Right lobe of liver (tissue), 6 donors: Measurements from ENCODE around the gene CD274. TPM values are rescaled to one million over a fixed set of nuclear protein-coding genes. Genes with fewer than 3 reads are reported as not detected.
A peak's percentile ranks its signal among the peaks of the same experiment; 100 is the strongest.
"Not testable (repeated sequence)": the region's sequence is repeated elsewhere in the genome, so short reads cannot be mapped to it uniquely, and the experiment has no call there.

ENCODE experiments used
- ATAC-seq, 4 donors: fragments of 200-7000 bp; cut with Tn5 transposase; one replicate each; pipeline ENCODE4 v1.9.1; 2020; ENCODE audit warnings: mild to moderate bottlenecking in 4 of 4, moderate library complexity in 4 of 4
- DNase-seq, 3 donors: peaks; one replicate each; pipeline ENCODE4 v3.0.0-alpha.2; 2020
- H3K27ac ChIP-seq, 3 donors: fragments of 200-600 bp; one replicate each; pipeline ENCODE4 v1.8.0; 2022
- H3K27me3 ChIP-seq, 2 donors: fragments of 200-600 bp; one replicate each; pipeline ENCODE4 v1.8.0; 2022
- H3K36me3 ChIP-seq, 4 donors: fragments of 200-600 bp; sonication (generic) in 1 of 4; one replicate each; pipeline versions ENCODE4 v1.5.1 to v1.8.0; 2017 to 2022; ENCODE audit warnings: control low read depth in 1 of 4
- H3K4me1 ChIP-seq, 4 donors: fragments of 200-600 bp; sonication (generic) in 1 of 4; one replicate each; pipeline versions ENCODE4 v1.5.1 to v1.8.0; 2017 to 2022; ENCODE audit warnings: control low read depth in 1 of 4
- H3K4me3 ChIP-seq, 3 donors: fragments of 200-600 bp; one replicate each; pipeline ENCODE4 v1.8.0; 2022
- H3K9me3 ChIP-seq, 4 donors: fragments of 200-600 bp; sonication (generic) in 1 of 4; one replicate each; pipeline versions ENCODE4 v1.5.1 to v1.8.0; 2017 to 2022; ENCODE audit warnings: control low read depth in 1 of 4
- CTCF ChIP-seq, 4 donors: fragments of 200-600 bp in 3 of 4; fragments of 450-650 bp in 1 of 4; IDR thresholded peaks; one replicate each; pipeline versions ENCODE4 v1.5.1 to v1.8.0; 2016 to 2022; ENCODE audit warnings: antibody characterized with exemption in 4 of 4, mild to moderate bottlenecking in 2 of 4
- POLR2A ChIP-seq: fragments of 450-650 bp; IDR thresholded peaks from one replicate; pipeline ENCODE4 v1.6.1; 2017; ENCODE audit warnings: antibody characterized with exemption, mild to moderate bottlenecking
- WGBS: methylation state at CpG from one replicate; pipeline ENCODE4 v1.1.6; 2018; ENCODE audit warnings: low coverage, low lambda C conversion rate; ENCODE audit not compliant: insufficient coverage; ENCODE audit errors: missing lambda C conversion rate; 5-methylcytosine and 5-hydroxymethylcytosine counted together
- intact Hi-C, 2 donors: fragments of 100-400 bp; cut with DNase I; formaldehyde crosslinking; loops; one replicate each; pipeline versions ENCODE4 v1.11.2 to v1.14.1; 2022
- total RNA-seq, 6 experiments: library from RNA; depleted of rRNA in 2 of 6; stranded (reverse); fragments of >200 nt in 2 of 6; fragmentation: NEBNext Ultra II Directional in 3 of 6; extraction: Animal tissue kit (Norgen Biotek cat#: 25700) in 3 of 6; gene quantifications; one replicate each; pipeline versions ENCODE4 v1.1.0 to v1.2.4, GENCODE V29; 2016 to 2023
- donor health status: DM: no; HTN: yes; CAD: no.
- donor health status: DM: no; HTN: no; CAD: no.
- donor health status: DM: no; HTN: no; CAD: no.
- donor health status: DM: no; HTN: yes; CAD: no.
- donor health status: DM: no; HTN: yes; CAD: no.

The CD274 gene
- total RNA-seq, 6 experiments from 2014 or later, result 0.87 to 3.7 (median 1.5) TPM

GRCh38 chr9:5443850-5444249, 6.5 kb upstream of the CD274 start:
- peaks cover 0 to 3% (median 0%) of the 10 kb centered on the region in 4 donors for H3K4me1 ChIP-seq
- intact Hi-C loops, result loop anchor here in 1 of 2 donors (10.0 kb wide), 1 partner anchor 151 kb away; no protein-coding TSS in a partner anchor
- no peak overlapping the region for H3K27ac ChIP-seq
- no peak for DNase-seq
- no peaks in the 10 kb centered on the region for H3K9me3 ChIP-seq
- no peak overlapping the region for H3K4me3 ChIP-seq
- ATAC-seq, result peak in 3 of 4 donors; percentile 30 to 51 (median 46)
- no peaks in the 10 kb centered on the region for H3K27me3 ChIP-seq
- WGBS, result 71% methylated on average over 2 of the region's 2 CpGs
- no peak for TF ChIP-seq POLR2A
- TF ChIP-seq CTCF (IDR thresholded peaks at IDR 0.05), result no peak
- no peaks in the 10 kb centered on the region for H3K36me3 ChIP-seq

DNA sequence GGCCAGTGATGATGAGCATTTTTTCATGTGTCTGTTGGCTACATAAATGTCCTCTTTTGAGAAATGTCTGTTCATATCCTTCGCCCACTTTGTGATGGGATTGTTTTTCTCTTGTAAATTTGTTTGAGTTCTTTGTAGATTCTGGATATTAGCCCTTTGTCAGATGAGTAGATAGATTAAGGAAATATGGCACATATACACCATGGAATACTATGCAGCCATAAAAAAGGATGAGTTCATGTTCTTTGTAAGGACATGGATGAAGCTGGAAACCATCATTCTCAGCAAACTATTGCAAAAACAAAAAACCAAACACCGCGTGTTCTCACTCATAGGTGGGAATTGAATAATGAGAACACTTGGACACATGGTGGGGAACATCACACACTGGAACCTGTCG, 5.2 kb upstream of the CD274 start:
- 73% methylated on average over 3 of the region's 4 CpGs for WGBS
- ATAC-seq, H3K27ac ChIP-seq, H3K36me3 ChIP-seq, H3K27me3 ChIP-seq, H3K4me1 ChIP-seq, H3K4me3 ChIP-seq, DNase-seq, H3K9me3 ChIP-seq: not testable (repeated sequence)
- intact Hi-C loops, result loop anchor here in 1 of 2 donors (10.0 kb wide), 1 partner anchor 150 kb away; no protein-coding TSS in a partner anchor

DNA sequence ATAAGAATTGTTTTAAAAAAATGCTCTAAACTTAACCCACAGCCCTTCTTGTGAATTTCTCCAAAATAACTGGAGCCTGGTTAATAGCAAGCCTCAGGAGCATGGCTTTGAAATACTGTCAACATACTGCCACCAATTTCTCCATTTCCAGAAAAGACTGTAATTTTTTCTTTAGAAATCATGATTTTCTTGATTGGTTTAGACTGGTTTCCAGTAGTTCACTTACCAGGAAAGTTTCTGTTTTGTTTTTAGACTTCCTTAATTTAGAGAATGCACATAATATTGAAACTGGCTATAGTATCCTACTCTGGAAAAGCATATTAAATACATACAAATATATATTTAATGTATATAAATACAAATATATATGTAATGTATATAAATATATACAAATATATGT, 4.5 kb upstream of the CD274 start:
- no peak for ATAC-seq

GRCh38 chr9:5446451-5447236, 3.7 kb upstream of the CD274 start:
- TF ChIP-seq CTCF (IDR thresholded peaks at IDR 0.05), result no peak
- TF ChIP-seq POLR2A, result no peak
- no peak for ATAC-seq
- Histone ChIP-seq H3K9me3 (no peaks in the 10 kb centered on the region), H3K4me1 (peaks cover 0 to 8% (median 3%) of the 10 kb centered on the region in 4 donors), H3K27ac (no peak overlapping the region), H3K27me3 (no peaks in the 10 kb centered on the region), H3K36me3 (no peaks in the 10 kb centered on the region), H3K4me3 (no peak overlapping the region)
- WGBS, result 51% methylated on average over 3 of the region's 3 CpGs
- no peak for DNase-seq
- intact Hi-C loops, result loop anchor here in 1 of 2 donors (10.0 kb wide), 1 partner anchor 148 kb away; no protein-coding TSS in a partner anchor

More for the DNA sequence above, 4.5 kb upstream of the CD274 start:
- H3K4me3 ChIP-seq, result no peak overlapping the region
- no peak for TF ChIP-seq CTCF (IDR thresholded peaks at IDR 0.05)
- no peak for TF ChIP-seq POLR2A
- no peak for DNase-seq
- no peaks in the 10 kb centered on the region for H3K27me3 ChIP-seq
- no peaks in the 10 kb centered on the region for H3K9me3 ChIP-seq
- H3K36me3 ChIP-seq, result no peaks in the 10 kb centered on the region
- intact Hi-C loops, result loop anchor here in 1 of 2 donors (10.0 kb wide), 1 partner anchor 149 kb away; no protein-coding TSS in a partner anchor
- H3K4me1 ChIP-seq, result peaks cover 0 to 6% (median 2%) of the 10 kb centered on the region in 4 donors
- no peak overlapping the region for H3K27ac ChIP-seq

- H3K9me3 ChIP-seq, result no peaks in the 10 kb centered on the region
- DNase-seq (no peak), ATAC-seq (no peak)
- 63% methylated on average over 2 of the region's 3 CpGs for WGBS
- no peaks in the 10 kb centered on the region for H3K27me3 ChIP-seq
- H3K4me3 ChIP-seq, result no peak overlapping the region
- no peak overlapping the region for H3K27ac ChIP-seq
- TF ChIP-seq CTCF (IDR thresholded peaks at IDR 0.05) (no peak), POLR2A (no peak)
- H3K4me1 ChIP-seq, result peaks cover 0 to 6% (median 3%) of the 10 kb centered on the region in 4 donors
- intact Hi-C loops, result loop anchor here in 1 of 2 donors (10.0 kb wide), 1 partner anchor 147 kb away; no protein-coding TSS in a partner anchor
- no peaks in the 10 kb centered on the region for H3K36me3 ChIP-seq
Measured at GRCh38 chr9:5447337-5447736, 3.0 kb upstream of the CD274 start.
